ENCODE data around the gene ARHGEF2.

The ARHGEF2 gene

GRCh38 chr1:155971910-155972809 lies 6.2 kb downstream of the ARHGEF2 start:
- no peak for TF ChIP-seq CTCF (IDR thresholded peaks at IDR 0.05; ENCODE audit: control insufficient read depth, extremely low read depth, insufficient read depth)
- H3K4me3 ChIP-seq (ENCODE audit: low read depth, low read length): no peak overlapping the region

GRCh38 chr1:155970531-155971167 lies 7.7 kb downstream of the ARHGEF2 start:
- no peak for TF ChIP-seq CTCF (IDR thresholded peaks at IDR 0.05; ENCODE audit: control insufficient read depth, extremely low read depth, insufficient read depth)
- no peak for DNase-seq (ENCODE audit: low read depth)

More at GRCh38 chr1:155971910-155972809, 6.2 kb downstream of the ARHGEF2 start:
- DNase-seq (ENCODE audit: low read depth): no peak

GRCh38 chr1:155969377-155969791 lies 9.0 kb downstream of the ARHGEF2 start:
- no peak overlapping the region for H3K4me3 ChIP-seq (ENCODE audit: low read depth, low read length)
- TF ChIP-seq CTCF (IDR thresholded peaks at IDR 0.05; ENCODE audit: control insufficient read depth, extremely low read depth, insufficient read depth): no peak

More at GRCh38 chr1:155970531-155971167, 7.7 kb downstream of the ARHGEF2 start:
- H3K4me3 ChIP-seq (ENCODE audit: low read depth, low read length): no peak overlapping the region

DNA sequence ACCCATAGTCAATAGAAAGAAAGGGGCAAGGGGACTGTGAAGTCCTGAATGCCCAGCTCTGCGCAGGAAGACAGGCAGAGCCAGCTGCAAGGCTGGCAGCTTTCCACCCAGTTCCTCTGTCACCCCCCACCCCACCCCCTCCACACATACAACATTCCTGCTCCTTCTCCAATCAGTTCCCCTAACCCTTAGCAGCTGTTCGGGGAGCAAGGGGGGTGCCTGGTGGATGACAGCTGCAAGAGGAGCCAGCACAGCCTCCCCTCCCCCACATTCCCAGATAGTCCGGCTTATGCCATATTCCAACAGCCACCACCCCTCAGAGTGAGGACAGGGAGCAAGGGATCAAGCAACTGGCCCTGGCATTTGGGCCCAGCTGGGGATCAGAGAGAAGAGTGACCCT lies 9.7 kb downstream of the ARHGEF2 start:
- DNase-seq (ENCODE audit: low read depth): no peak
- no peak overlapping the region for H3K4me3 ChIP-seq (ENCODE audit: low read depth, low read length)
- TF ChIP-seq CTCF (IDR thresholded peaks at IDR 0.05; ENCODE audit: control insufficient read depth, extremely low read depth, insufficient read depth): no peak

More at GRCh38 chr1:155969377-155969791, 9.0 kb downstream of the ARHGEF2 start:
- DNase-seq (ENCODE audit: low read depth): no peak

GRCh38 chr1:155968051-155968400 lies 10.3 kb downstream of the ARHGEF2 start:
- no peak for DNase-seq (ENCODE audit: low read depth)
- no peak for TF ChIP-seq CTCF (IDR thresholded peaks at IDR 0.05; ENCODE audit: control insufficient read depth, extremely low read depth, insufficient read depth)
- no peak overlapping the region for H3K4me3 ChIP-seq (ENCODE audit: low read depth, low read length)

- TF ChIP-seq CTCF (IDR thresholded peaks at IDR 0.05; ENCODE audit: control insufficient read depth, extremely low read depth, insufficient read depth): no peak
- no peak overlapping the region for H3K4me3 ChIP-seq (ENCODE audit: low read depth, low read length)
- DNase-seq (ENCODE audit: low read depth): no peak
Measured at GRCh38 chr1:155967341-155968050, 10.9 kb downstream of the ARHGEF2 start.

Measured in LNCaP clone FGC (cell line).